ENCODE measurements around the gene MRPS16. TPM values are rescaled to one million over a fixed set of nuclear protein-coding genes. Genes with fewer than 3 reads are reported as not detected.

The MRPS16 gene
- total and polyA plus RNA-seq, 9 of the 15 experiments (the other 6 are each of a cell fraction or from before 2014, with no cell fraction given) = 65.0 to 239 (median 146) TPM

DNA sequence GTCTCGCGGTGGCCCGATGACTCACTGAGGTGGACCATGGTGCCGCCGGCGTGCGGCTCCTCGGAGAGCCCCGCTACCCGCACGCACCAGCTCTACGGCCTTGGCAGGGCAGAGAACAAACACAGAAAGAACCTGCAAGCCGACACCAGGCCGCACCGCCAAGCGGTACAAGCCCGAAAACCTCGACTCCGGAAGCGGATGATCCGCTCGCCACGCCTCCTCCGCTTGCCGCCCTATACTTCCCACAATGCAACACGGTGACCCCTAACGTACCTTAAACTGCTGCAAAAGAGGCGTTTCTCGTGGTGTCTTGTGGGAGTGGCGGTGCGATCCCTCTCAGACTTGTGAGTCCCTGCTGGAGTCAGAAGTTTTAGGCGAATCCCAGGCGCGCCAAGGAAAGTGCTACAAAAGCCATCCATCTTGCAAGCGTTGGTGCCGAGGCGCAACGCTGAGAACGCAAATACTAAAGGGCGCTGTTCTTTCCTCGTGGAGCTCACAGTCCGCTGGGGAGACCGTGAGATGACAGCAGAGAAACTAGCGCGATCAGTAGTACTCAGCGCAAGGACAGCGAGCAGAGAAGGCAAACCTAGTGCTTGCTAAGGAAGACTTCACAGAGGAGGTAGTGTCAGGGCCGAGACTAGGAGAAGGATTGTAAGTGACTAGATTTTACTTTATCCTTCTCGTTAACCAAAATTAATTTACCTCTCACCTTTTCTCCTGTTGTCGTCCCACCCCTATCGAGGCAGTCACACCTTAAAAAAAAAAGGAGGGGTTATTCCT lies at the start of gene MRPS16 (continued):
- TF ChIP-seq, protein P1, sequence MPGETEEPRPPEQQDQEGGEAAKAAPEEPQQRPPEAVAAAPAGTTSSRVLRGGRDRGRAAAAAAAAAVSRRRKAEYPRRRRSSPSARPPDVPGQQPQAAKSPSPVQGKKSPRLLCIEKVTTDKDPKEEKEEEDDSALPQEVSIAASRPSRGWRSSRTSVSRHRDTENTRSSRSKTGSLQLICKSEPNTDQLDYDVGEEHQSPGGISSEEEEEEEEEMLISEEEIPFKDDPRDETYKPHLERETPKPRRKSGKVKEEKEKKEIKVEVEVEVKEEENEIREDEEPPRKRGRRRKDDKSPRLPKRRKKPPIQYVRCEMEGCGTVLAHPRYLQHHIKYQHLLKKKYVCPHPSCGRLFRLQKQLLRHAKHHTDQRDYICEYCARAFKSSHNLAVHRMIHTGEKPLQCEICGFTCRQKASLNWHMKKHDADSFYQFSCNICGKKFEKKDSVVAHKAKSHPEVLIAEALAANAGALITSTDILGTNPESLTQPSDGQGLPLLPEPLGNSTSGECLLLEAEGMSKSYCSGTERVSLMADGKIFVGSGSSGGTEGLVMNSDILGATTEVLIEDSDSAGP (CRISPR knock-in tag; IDR thresholded peaks at IDR 0.05) = peak; percentile 35; the same call in 1 of the 2 replicates
- TF ChIP-seq SPI1 (IDR thresholded peaks at IDR 0.05; ENCODE audit: borderline replicate concordance, low read depth, low read length) = no peak
- TF ChIP-seq MCM5 (IDR thresholded peaks at IDR 0.05; ENCODE audit: low read depth) = no peak
- TF ChIP-seq ZNF143 (CRISPR knock-in tag; IDR thresholded peaks at IDR 0.05) = peak; percentile 92
- TF ChIP-seq RFX5 (IDR thresholded peaks at IDR 0.05; ENCODE audit: low read depth, low read length) = no peak
- no peak; the same call in 1 of the 2 replicates for TF ChIP-seq LARP7 (IDR thresholded peaks at IDR 0.05)
- TF ChIP-seq, protein P2, sequence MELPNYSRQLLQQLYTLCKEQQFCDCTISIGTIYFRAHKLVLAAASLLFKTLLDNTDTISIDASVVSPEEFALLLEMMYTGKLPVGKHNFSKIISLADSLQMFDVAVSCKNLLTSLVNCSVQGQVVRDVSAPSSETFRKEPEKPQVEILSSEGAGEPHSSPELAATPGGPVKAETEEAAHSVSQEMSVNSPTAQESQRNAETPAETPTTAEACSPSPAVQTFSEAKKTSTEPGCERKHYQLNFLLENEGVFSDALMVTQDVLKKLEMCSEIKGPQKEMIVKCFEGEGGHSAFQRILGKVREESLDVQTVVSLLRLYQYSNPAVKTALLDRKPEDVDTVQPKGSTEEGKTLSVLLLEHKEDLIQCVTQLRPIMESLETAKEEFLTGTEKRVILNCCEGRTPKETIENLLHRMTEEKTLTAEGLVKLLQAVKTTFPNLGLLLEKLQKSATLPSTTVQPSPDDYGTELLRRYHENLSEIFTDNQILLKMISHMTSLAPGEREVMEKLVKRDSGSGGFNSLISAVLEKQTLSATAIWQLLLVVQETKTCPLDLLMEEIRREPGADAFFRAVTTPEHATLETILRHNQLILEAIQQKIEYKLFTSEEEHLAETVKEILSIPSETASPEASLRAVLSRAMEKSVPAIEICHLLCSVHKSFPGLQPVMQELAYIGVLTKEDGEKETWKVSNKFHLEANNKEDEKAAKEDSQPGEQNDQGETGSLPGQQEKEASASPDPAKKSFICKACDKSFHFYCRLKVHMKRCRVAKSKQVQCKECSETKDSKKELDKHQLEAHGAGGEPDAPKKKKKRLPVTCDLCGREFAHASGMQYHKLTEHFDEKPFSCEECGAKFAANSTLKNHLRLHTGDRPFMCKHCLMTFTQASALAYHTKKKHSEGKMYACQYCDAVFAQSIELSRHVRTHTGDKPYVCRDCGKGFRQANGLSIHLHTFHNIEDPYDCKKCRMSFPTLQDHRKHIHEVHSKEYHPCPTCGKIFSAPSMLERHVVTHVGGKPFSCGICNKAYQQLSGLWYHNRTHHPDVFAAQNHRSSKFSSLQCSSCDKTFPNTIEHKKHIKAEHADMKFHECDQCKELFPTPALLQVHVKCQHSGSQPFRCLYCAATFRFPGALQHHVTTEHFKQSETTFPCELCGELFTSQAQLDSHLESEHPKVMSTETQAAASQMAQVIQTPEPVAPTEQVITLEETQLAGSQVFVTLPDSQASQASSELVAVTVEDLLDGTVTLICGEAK (IDR thresholded peaks at IDR 0.05) = peak; percentile 89
- TF ChIP-seq, protein P2 (CRISPR knock-in tag; IDR thresholded peaks at IDR 0.05) = no peak
- TF ChIP-seq, protein P3, sequence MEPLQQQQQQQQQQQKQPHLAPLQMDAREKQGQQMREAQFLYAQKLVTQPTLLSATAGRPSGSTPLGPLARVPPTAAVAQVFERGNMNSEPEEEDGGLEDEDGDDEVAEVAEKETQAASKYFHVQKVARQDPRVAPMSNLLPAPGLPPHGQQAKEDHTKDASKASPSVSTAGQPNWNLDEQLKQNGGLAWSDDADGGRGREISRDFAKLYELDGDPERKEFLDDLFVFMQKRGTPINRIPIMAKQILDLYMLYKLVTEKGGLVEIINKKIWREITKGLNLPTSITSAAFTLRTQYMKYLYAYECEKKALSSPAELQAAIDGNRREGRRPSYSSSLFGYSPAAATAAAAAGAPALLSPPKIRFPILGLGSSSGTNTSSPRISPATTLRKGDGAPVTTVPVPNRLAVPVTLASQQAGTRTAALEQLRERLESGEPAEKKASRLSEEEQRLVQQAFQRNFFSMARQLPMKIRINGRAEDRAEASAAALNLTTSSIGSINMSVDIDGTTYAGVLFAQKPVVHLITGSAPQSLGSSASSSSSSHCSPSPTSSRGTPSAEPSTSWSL (CRISPR knock-in tag; IDR thresholded peaks at IDR 0.05; ENCODE audit: borderline replicate concordance) = no peak
- TF ChIP-seq, protein P4, sequence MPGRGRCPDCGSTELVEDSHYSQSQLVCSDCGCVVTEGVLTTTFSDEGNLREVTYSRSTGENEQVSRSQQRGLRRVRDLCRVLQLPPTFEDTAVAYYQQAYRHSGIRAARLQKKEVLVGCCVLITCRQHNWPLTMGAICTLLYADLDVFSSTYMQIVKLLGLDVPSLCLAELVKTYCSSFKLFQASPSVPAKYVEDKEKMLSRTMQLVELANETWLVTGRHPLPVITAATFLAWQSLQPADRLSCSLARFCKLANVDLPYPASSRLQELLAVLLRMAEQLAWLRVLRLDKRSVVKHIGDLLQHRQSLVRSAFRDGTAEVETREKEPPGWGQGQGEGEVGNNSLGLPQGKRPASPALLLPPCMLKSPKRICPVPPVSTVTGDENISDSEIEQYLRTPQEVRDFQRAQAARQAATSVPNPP (IDR thresholded peaks at IDR 0.05; ENCODE audit: borderline replicate concordance, insufficient read depth, insufficient read length) = no peak
- TF ChIP-seq ZNF134 (CRISPR knock-in tag; conservative IDR thresholded peaks at IDR 0.05) = 0 out of 2 replicates have a peak, but pooled peaks have one; percentile 38
- 0 out of 4 replicates have a peak, but pooled peaks of 1 of the 2 experiments have one; percentile 10 for TF ChIP-seq FOXA3 (CRISPR knock-in tag; conservative IDR thresholded peaks at IDR 0.05 in 1 of 2, IDR thresholded peaks at IDR 0.05 in 1 of 2)
- TF ChIP-seq DDX20 (tag; IDR thresholded peaks at IDR 0.05; ENCODE audit: low read depth) = no peak
